Thymus (tissue), 11 donors: ENCODE data around the gene CDC6. TPM values are rescaled to one million over a fixed set of nuclear protein-coding genes. Genes with fewer than 3 reads are reported as not detected.

Experiments used
- DNase-seq, 9 donors: peaks; one replicate each; pipeline ENCODE4 v3.0.0-alpha.2; 2013; ENCODE audit warnings: low spot score in 9 of 9, low read depth in 6 of 9, missing footprints in 1 of 9
- H3K27ac ChIP-seq, 2 donors: one replicate each; pipeline ENCODE4 v1.5.1; 2013; ENCODE audit warnings: control low read depth in 1 of 2, low read depth in 1 of 2, low read length in 1 of 2, mild to moderate bottlenecking in 1 of 2, moderate library complexity in 1 of 2
- H3K27me3 ChIP-seq, 2 donors: one replicate each; pipeline ENCODE4 v1.5.1; 2013; ENCODE audit warnings: low read length in 1 of 2; ENCODE audit not compliant: control insufficient read depth in 2 of 2, insufficient read depth in 1 of 2
- H3K36me3 ChIP-seq, 2 donors: one replicate each; pipeline ENCODE4 v1.5.1; 2013; ENCODE audit warnings: low read length in 1 of 2, mild to moderate bottlenecking in 1 of 2, moderate library complexity in 1 of 2; ENCODE audit not compliant: control insufficient read depth in 2 of 2, insufficient read depth in 2 of 2
- H3K4me1 ChIP-seq, 2 donors: one replicate each; pipeline ENCODE4 v1.5.1; 2013; ENCODE audit warnings: low read length in 2 of 2; ENCODE audit not compliant: control insufficient read depth in 2 of 2, insufficient read depth in 2 of 2
- H3K4me3 ChIP-seq, 2 donors: one replicate each; pipeline ENCODE4 v1.5.1; 2013; ENCODE audit warnings: low read length in 2 of 2, control low read depth in 1 of 2, mild to moderate bottlenecking in 1 of 2
- H3K9me3 ChIP-seq, 2 donors: one replicate each; pipeline ENCODE4 v1.5.1; 2013; ENCODE audit warnings: low read length in 1 of 2, mild to moderate bottlenecking in 1 of 2; ENCODE audit not compliant: control insufficient read depth in 2 of 2, insufficient read depth in 1 of 2
- WGBS: extraction: QIAGEN DNeasy Blood & Tissue Kit; methylation state at CpG from one replicate; pipeline ENCODE4 v1.1.7; 2013; 5-methylcytosine and 5-hydroxymethylcytosine counted together
- polyA plus RNA-seq: library from polyadenylated mRNA; stranded (reverse); fragments of 200-250 nt; gene quantifications from one replicate; pipeline ENCODE4 v1.2.3, GENCODE V29; 2013
- total RNA-seq: library from RNA; stranded (reverse); fragments of 120-200 nt; gene quantifications from one replicate; pipeline ENCODE4 v1.2.4, GENCODE V29; 2013
- donor health status: healthy.

The CDC6 gene
- total and polyA plus RNA-seq, 2 donors = 1.3 to 24.5 TPM

DNA sequence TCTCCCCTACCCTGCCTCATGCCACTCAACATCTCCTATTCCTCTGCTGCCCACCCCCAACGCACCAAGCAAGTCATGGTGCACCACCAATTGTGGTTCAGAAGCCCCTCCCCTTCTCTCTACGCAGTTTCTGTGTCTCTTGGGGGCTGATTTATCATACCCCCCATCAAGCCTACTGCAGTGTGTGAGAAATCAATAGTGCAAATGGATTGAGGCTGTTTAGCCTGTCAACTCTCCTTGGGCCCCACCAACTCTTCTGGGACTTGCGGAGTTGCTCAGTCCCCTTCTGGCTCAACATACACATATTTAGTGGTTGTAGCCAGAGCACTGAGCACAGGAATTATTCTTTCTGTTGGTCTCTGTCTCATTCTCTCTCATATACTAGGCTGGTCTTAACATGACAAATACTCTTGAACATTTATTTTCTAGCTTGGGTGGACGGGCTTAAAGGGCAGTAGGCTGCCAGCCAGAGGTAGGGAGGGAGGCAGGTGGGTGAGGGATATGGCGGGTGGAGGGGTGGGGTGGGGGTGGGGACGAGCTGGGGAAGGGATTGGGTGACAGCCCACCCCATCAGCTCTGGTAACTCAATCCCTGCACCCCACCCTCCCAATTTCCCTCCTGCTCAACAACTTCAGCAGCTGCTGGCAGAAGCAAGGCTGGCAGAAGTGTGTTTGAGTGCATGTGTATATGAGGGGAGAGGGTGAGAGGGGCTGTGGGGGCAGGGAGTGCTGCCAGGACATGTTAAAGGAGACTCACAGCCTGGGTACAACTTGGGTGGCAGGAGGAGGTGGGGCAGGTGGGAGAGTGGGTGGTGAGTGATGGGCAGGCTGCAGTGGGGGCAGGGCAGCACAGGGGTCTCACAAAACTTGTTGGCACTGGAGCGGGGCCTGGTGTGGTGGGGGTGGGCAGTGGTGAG, 26.2 kb downstream of the CDC6 start:
- Histone ChIP-seq H3K4me3 (no peak overlapping the region), H3K27me3 (peaks cover under 1 to 12% of the 10 kb centered on the region in 2 donors), H3K4me1 (peaks cover 48 to 97% of the 10 kb centered on the region in 2 donors), H3K27ac (no peak overlapping the region), H3K9me3 (no peaks in the 10 kb centered on the region), H3K36me3 (no peaks in the 10 kb centered on the region)
- 68% methylated on average over 7 of the region's 7 CpGs for WGBS
- peak in 1 of 9 donors; percentile 18 for DNase-seq

DNA sequence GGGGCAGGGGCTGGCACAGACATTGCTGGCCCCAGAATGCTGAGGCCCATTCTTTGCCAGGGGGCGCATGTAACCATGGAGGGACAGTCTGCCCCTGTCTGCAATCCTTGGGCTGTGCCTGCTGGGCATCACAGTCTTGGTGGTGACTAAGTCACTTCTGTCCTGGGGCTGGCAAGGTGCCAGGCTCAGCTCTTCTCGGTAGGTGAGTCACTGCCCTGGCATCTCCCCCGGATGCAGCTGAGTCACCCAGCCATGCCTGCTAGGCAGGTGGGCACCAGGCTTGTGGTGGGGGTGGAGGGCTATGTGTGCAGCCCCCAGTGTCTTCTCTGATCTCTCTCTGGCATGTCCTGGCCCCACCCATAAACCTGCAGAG, 26.9 kb downstream of the CDC6 start:
- no peak overlapping the region for H3K4me3 ChIP-seq
- WGBS = 31% methylated on average over 3 of the region's 3 CpGs
- peak in 1 of 9 donors; percentile 63 for DNase-seq
- peaks cover 51 to 97% of the 10 kb centered on the region in 2 donors for H3K4me1 ChIP-seq
- H3K9me3 ChIP-seq = no peaks in the 10 kb centered on the region
- no peaks in the 10 kb centered on the region for H3K36me3 ChIP-seq
- H3K27me3 ChIP-seq = peaks cover 2 to 15% of the 10 kb centered on the region in 2 donors
- peak overlapping the region in 1 of 2 donors; percentile 6 for H3K27ac ChIP-seq

DNA sequence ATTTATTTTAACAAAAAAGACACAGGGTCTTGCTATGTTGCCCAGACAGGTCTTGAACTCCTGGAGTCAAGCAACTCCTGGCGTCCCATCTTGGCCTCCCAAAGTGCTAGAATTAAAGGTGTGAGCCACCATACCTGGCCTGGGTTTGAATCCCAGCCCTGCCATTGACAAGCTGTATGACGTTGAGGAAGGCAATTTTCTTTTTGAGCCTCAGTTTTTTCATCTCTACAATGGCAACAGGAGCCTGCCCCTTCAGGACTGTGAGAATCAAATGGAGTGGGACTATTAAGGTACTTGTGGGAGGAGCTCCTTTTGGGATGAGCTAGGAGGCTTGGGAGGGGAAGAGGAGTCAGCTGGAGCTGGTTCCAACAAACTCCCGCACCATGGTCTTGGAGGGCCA, 27.5 kb downstream of the CDC6 start:
- 90% methylated on average over 3 of the region's 3 CpGs for WGBS
- Histone ChIP-seq H3K36me3 (no peaks in the 10 kb centered on the region), H3K4me3 (no peak overlapping the region), H3K27ac (peak overlapping the region in 1 of 2 donors; percentile 58), H3K4me1 (peaks cover 52 to 97% of the 10 kb centered on the region in 2 donors), H3K9me3 (no peaks in the 10 kb centered on the region), H3K27me3 (peaks cover 2 to 15% of the 10 kb centered on the region in 2 donors)
- DNase-seq = no peak

DNA sequence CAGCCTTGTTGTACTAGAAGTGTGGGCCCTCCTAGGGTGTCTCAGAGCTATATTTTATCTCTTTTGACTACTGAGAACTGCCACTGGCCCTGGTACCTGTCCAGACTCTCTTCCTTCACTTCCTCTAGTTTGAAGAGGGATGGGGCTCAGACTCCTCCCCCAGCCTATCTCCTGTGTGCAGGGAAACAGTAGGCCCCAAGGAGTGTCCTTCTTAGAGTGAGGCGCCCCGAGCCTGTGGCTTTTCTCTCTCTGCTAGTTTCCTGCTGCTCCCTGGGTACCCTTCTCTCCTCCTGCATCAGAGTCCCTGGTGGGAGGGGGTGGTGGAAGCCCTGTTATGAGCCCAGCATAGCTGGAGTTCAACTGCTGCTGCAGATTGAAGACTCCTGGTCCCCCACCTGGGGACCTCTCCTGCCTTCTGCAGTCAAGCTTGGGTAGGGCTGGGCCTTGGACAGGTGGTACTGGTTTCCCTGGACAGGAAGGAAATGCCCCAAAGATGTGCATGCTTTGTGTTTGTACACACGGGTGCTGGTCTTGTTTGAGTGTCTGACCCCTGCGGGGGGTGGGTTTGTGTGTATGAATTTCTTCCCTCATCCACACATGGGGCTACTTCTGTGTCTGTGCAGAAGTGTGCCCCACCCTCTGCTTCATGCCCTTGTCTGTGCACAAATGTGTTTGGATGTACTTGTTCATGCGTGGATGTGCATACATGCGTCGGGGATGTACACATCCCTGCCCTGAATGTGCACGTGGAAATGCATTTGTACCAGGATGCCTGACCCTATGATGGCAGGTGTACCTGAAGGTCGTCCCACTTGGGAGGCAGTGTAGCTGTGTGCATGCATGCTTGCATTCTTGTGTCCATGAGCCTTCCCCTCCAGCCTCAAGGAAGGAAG, 28.2 kb downstream of the CDC6 start:
- Histone ChIP-seq H3K4me1 (peaks cover 58 to 97% of the 10 kb centered on the region in 2 donors), H3K27me3 (peaks cover 2 to 15% of the 10 kb centered on the region in 2 donors), H3K4me3 (no peak overlapping the region), H3K9me3 (no peaks in the 10 kb centered on the region), H3K36me3 (no peaks in the 10 kb centered on the region), H3K27ac (peak overlapping the region; percentile 31 to 58)
- WGBS = 55% methylated on average over 9 of the region's 9 CpGs
- peak in 1 of 9 donors; percentile 61 for DNase-seq

DNA sequence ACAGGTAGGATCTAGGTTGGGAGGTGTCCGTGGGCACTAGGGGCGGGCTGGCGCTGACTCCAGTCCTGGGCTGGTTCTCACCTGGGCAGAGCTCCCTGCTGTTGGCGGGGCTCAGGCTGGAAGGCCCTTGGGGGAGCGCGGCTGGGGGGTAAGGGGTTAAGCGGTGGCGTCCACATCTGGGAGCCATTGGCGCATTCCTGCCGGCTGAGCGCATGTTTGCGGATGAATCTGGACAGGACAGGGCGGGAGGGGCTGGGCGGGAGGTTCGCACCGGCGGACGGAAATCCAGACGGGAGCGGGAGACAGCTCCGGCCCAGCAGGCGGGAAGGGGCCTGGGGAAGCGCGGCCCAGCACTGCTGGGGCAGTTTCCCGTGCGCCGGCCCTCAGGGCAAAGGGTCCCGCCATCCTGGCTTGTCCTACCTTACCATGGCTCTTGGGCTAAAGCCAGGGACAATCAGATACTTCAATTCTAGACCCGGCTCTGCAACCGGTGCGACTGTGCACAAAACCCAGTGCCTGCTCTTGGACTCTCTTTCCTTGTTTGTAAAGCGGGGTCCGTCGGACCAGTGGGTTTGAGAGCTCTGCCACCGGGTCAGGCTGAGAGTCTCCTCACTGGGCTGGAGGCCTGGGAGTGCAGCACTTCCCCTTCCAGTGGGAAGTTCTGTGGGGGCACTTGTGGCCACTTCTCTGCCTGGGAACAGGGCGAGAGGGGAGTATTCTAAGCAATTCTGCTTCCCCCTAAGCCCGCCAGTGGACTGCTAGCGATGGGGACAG, 29.1 kb downstream of the CDC6 start:
- Histone ChIP-seq H3K9me3 (no peaks in the 10 kb centered on the region), H3K36me3 (no peaks in the 10 kb centered on the region), H3K4me3 (no peak overlapping the region), H3K4me1 (peaks cover 66 to 97% of the 10 kb centered on the region in 2 donors), H3K27ac (peak overlapping the region in 1 of 2 donors; percentile 43), H3K27me3 (peaks cover 2 to 15% of the 10 kb centered on the region in 2 donors)
- DNase-seq = no peak
- 83% methylated on average over 38 of the region's 38 CpGs for WGBS

DNA sequence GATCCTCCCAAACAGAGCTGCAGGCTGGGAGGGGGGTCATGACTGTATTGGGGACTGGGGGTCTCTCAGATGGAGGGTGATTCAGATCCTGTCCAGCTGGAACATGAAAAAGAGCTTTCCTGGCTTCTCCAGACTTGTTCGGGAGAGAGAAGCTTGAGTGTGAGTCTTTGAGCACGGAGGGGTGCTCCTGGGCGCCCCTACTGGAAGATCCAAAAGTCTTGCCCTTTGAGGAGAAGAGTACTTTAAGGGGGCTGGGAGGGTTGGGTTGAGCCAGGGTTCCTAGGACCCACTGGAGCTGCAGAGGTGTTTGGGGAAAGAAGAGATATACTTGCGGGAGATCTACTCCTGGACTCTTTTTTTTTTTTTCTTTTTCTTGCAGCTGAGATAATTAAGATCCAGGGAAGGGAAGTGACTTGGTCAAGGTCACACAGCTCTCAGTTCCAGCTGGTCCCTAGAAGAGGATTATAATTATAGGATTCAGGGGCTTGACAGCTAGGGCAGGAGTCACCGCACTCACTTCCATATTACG, 29.7 kb downstream of the CDC6 start:
- no peaks in the 10 kb centered on the region for H3K36me3 ChIP-seq
- H3K4me3 ChIP-seq = peak overlapping the region; percentile 66 to 78
- H3K27ac ChIP-seq = peak overlapping the region in 1 of 2 donors; percentile 68
- H3K9me3 ChIP-seq = no peaks in the 10 kb centered on the region
- H3K27me3 ChIP-seq = peaks cover 2 to 15% of the 10 kb centered on the region in 2 donors
- 26% methylated on average over 6 of the region's 6 CpGs for WGBS
- DNase-seq = peak in 1 of 9 donors; percentile 74
- H3K4me1 ChIP-seq = peaks cover 70 to 97% of the 10 kb centered on the region in 2 donors

DNA sequence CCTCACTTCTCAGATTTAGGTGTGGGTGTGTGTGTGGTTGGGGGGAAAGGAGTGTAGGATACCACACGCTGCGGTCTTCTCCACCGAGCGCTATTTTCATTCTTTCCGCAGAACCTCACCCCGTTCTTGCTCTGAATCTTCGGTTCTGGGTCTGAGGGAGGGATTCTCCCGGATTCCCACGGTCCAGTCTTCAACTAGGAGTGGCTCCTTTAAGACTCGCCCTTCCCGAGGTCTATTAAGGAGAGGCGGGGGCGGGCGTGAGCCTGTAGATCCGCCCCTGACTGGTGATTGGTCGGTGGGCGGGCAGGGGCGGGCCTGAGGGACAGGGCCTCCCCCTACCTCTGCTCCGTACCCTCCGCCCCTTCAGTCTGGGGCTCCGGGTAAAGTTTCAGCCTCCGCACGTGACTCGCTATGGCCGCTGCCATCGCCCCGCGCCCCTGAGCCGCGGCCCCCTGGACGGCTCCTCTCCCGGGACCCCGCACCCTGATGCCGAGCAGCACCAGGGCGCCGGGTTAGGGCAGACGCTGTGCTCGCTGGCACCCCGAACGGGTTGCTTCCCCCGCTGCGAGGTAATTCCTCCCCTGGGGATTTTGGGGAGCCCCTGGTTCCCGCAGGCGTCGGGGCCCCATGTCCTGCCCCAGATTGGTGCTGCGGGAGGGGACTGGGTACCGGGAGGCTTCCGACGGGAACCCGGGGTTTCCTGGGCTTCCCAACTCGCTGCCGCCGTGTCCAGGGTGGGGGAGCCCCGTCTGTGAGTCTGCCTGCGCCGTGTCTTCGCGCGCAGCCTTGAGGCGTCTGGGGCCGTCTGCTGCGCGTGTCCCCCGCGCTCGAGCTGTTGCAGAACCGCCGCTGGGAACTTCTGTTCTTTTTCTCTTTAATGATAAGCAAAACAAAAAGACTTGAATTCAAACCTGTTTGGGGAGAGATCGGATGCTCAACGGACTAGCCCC, 30.5 kb downstream of the CDC6 start:
- peak; percentile 74 to 96 (median 89) for DNase-seq
- H3K4me1 ChIP-seq = peaks cover 73 to 97% of the 10 kb centered on the region in 2 donors
- under 1% methylated on average over 70 of the region's 70 CpGs for WGBS

More for the DNA sequence above, 30.5 kb downstream of the CDC6 start:
- H3K36me3 ChIP-seq = no peaks in the 10 kb centered on the region
- peak overlapping the region; percentile 68 to 83 for H3K27ac ChIP-seq
- H3K4me3 ChIP-seq = peak overlapping the region; percentile 66 to 78
- H3K27me3 ChIP-seq = peaks cover 2 to 15% of the 10 kb centered on the region in 2 donors
- no peaks in the 10 kb centered on the region for H3K9me3 ChIP-seq
